NCI-H1417 (cell line): ENCODE results near the gene HMCN2.
A peak's percentile ranks its signal among the peaks of the same experiment; 100 is the strongest.

ENCODE experiments used
- DNase-seq, 3 experiments: peaks; one replicate each; lab custom pipeline; 2025; lab: John Stamatoyannopoulos, UW

Gene HMCN2

GRCh38 chr9:130448771-130449603 is 183.4 kb downstream of the HMCN2 start:
- no peak for DNase-seq

GRCh38 chr9:130450344-130451003 is 184.9 kb downstream of the HMCN2 start:
- peak in 2 of 3 experiments; percentile 54 to 72 for DNase-seq

GRCh38 chr9:130451004-130451390 is 185.4 kb downstream of the HMCN2 start:
- no peak for DNase-seq

- DNase-seq = peak; percentile 85 to 93 (median 85)
Measured at GRCh38 chr9:130451509-130452388, 186.2 kb downstream of the HMCN2 start.

GRCh38 chr9:130452835-130453234 is 187.3 kb downstream of the HMCN2 start:
- DNase-seq = no peak

- DNase-seq = peak in 2 of 3 experiments; percentile 81 to 97
Measured at GRCh38 chr9:130453487-130453886, 187.9 kb downstream of the HMCN2 start.

- no peak for DNase-seq
Measured at GRCh38 chr9:130454096-130454811, 188.7 kb downstream of the HMCN2 start.

GRCh38 chr9:130454812-130455325 is 189.3 kb downstream of the HMCN2 start:
- no peak for DNase-seq

- DNase-seq = no peak
Measured at GRCh38 chr9:130458027-130458803, 192.7 kb downstream of the HMCN2 start.

- no peak for DNase-seq
Measured at GRCh38 chr9:130458804-130459067, 193.2 kb downstream of the HMCN2 start.

GRCh38 chr9:130459151-130459550 is 193.6 kb downstream of the HMCN2 start:
- no peak for DNase-seq

GRCh38 chr9:130459941-130460669 is 194.5 kb downstream of the HMCN2 start:
- DNase-seq = no peak

GRCh38 chr9:130461218-130461630 is 195.7 kb downstream of the HMCN2 start:
- peak; percentile 50 to 76 (median 52) for DNase-seq

GRCh38 chr9:130461731-130462130 is 196.2 kb downstream of the HMCN2 start:
- no peak for DNase-seq

GRCh38 chr9:130462685-130463540 is 197.4 kb downstream of the HMCN2 start:
- no peak for DNase-seq

- DNase-seq = no peak
Measured at GRCh38 chr9:130463763-130464745, 198.5 kb downstream of the HMCN2 start.

GRCh38 chr9:130465383-130466096 is 200.0 kb downstream of the HMCN2 start:
- DNase-seq = peak in 1 of 3 experiments; percentile 31
